Measurements from ENCODE around the gene PPP1R2C.

PPP1R2C gene

GRCh38 chrX:42771506-42772335 lies 6.2 kb downstream of the PPP1R2C start:
- H3K27ac ChIP-seq: no peak overlapping the region
- TF ChIP-seq CTCF (IDR thresholded peaks at IDR 0.05) (no peak), ZFX (IDR thresholded peaks at IDR 0.05; ENCODE audit: borderline replicate concordance) (no peak)

GRCh38 chrX:42770566-42770965 lies 7.4 kb downstream of the PPP1R2C start:
- no peak overlapping the region for H3K27ac ChIP-seq
- no peak for TF ChIP-seq ZFX (IDR thresholded peaks at IDR 0.05; ENCODE audit: borderline replicate concordance)
- no peak for TF ChIP-seq CTCF (IDR thresholded peaks at IDR 0.05)

GRCh38 chrX:42759881-42760280 lies 18.1 kb downstream of the PPP1R2C start:
- no peak overlapping the region for H3K27ac ChIP-seq
- no peak for TF ChIP-seq ZFX (IDR thresholded peaks at IDR 0.05; ENCODE audit: borderline replicate concordance)

GRCh38 chrX:42755815-42756214 lies 22.1 kb downstream of the PPP1R2C start:
- no peak for TF ChIP-seq ZFX (IDR thresholded peaks at IDR 0.05; ENCODE audit: borderline replicate concordance)
- no peak for TF ChIP-seq CTCF (IDR thresholded peaks at IDR 0.05)
- H3K27ac ChIP-seq: no peak overlapping the region

GRCh38 chrX:42754603-42755002 lies 23.4 kb downstream of the PPP1R2C start:
- no peak overlapping the region for H3K27ac ChIP-seq
- TF ChIP-seq ZFX (IDR thresholded peaks at IDR 0.05; ENCODE audit: borderline replicate concordance): no peak
- no peak for TF ChIP-seq CTCF (IDR thresholded peaks at IDR 0.05)

GRCh38 chrX:42754115-42754514 lies 23.8 kb downstream of the PPP1R2C start:
- no peak for TF ChIP-seq ZFX (IDR thresholded peaks at IDR 0.05; ENCODE audit: borderline replicate concordance)
- no peak for TF ChIP-seq CTCF (IDR thresholded peaks at IDR 0.05)
- H3K27ac ChIP-seq: no peak overlapping the region

- no peak for TF ChIP-seq ZFX (IDR thresholded peaks at IDR 0.05; ENCODE audit: borderline replicate concordance)
- TF ChIP-seq CTCF (IDR thresholded peaks at IDR 0.05): no peak
Measured at GRCh38 chrX:42752730-42753129, 25.2 kb downstream of the PPP1R2C start.

More at GRCh38 chrX:42752730-42753129, 25.2 kb downstream of the PPP1R2C start:
- no peak overlapping the region for H3K27ac ChIP-seq
